ENCODE measurements around the gene ISLR.

The ISLR gene

GRCh38 chr15:74173380-74174218, at the start of gene ISLR:
TSS of gene ISLR (plus strand) at chr15:74173710. CDS start at chr15:74174859, 1,149 bp downstream.
- DNase-seq: no peak

GRCh38 chr15:74124196-74124595, 49.3 kb upstream of the ISLR start:
- DNase-seq: no peak

GRCh38 chr15:74124759-74125158, 48.8 kb upstream of the ISLR start:
- DNase-seq: no peak

GRCh38 chr15:74127255-74127953, 46.1 kb upstream of the ISLR start:
- peak; percentile 88 for DNase-seq

GRCh38 chr15:74127954-74128784, 45.3 kb upstream of the ISLR start:
- no peak for DNase-seq

GRCh38 chr15:74128785-74129585, 44.5 kb upstream of the ISLR start:
- DNase-seq: no peak

GRCh38 chr15:74129586-74130154, 43.8 kb upstream of the ISLR start:
- DNase-seq: no peak

- peak; percentile 13 for DNase-seq
Measured at GRCh38 chr15:74130155-74130848, 43.2 kb upstream of the ISLR start, which contains the start of gene ISLR2. TSS of gene ISLR2 (plus strand) at chr15:74130586. CDS start at chr15:74132755, 2,169 bp downstream.

- DNase-seq: no peak
Measured at GRCh38 chr15:74130849-74131627, 42.5 kb upstream of the ISLR start.

- no peak for DNase-seq
Measured at GRCh38 chr15:74131628-74132413, 41.7 kb upstream of the ISLR start.

GRCh38 chr15:74132681-74133651, 40.5 kb upstream of the ISLR start:
- DNase-seq: no peak

GRCh38 chr15:74133694-74134386, 39.7 kb upstream of the ISLR start:
- DNase-seq: no peak

GRCh38 chr15:74134387-74135027, 39.0 kb upstream of the ISLR start:
- no peak for DNase-seq

GRCh38 chr15:74135041-74135565, 38.4 kb upstream of the ISLR start:
- DNase-seq: no peak

GRCh38 chr15:74136540-74136813, 37.0 kb upstream of the ISLR start:
- DNase-seq: no peak

GRCh38 chr15:74136814-74137536, 36.5 kb upstream of the ISLR start:
- no peak for DNase-seq

- no peak for DNase-seq
Measured at GRCh38 chr15:74137537-74137894, 36.0 kb upstream of the ISLR start.

Measured in NCI-H1436 (cell line).